ENCODE results near the gene EN1. TPM values are rescaled to one million over a fixed set of nuclear protein-coding genes. Genes with fewer than 3 reads are reported as not detected.

The EN1 gene
- total and polyA plus RNA-seq, 2 experiments from 2014 or later: 0.21 to 0.24 TPM

- H3K4me3 ChIP-seq: no peak overlapping the region
- H3K9me2 ChIP-seq (ENCODE audit: insufficient read depth): no peaks in the 10 kb centered on the region
- H3K36me3 ChIP-seq (ENCODE audit: insufficient read depth): no peaks in the 10 kb centered on the region
- ATAC-seq: no peak
- Mint-ChIP-seq H3K4me1 (peaks cover 28% of the 10 kb centered on the region), H3K27me3 (ENCODE audit: insufficient read depth, low read depth, poor library complexity) (peaks cover 30% of the 10 kb centered on the region), H3K4me3 (no peak overlapping the region), H3K9me3 (no peaks in the 10 kb centered on the region), H3K27ac (no peak overlapping the region), H3K36me3 (ENCODE audit: low read depth) (no peaks in the 10 kb centered on the region)
- H2AFZ ChIP-seq: no peak overlapping the region
- no peaks in the 10 kb centered on the region for H4K20me1 ChIP-seq (replicated peaks; ENCODE audit: insufficient read depth)
- 0 out of 2 replicates have a peak, but pooled peaks cover 5% of the 10 kb centered on the region for H3F3A ChIP-seq (replicated peaks; ENCODE audit: low read depth)
- H3K79me2 ChIP-seq (replicated peaks; ENCODE audit: insufficient read depth): no peaks in the 10 kb centered on the region
- H3K4me1 ChIP-seq (ENCODE audit: insufficient read depth): peaks cover 35% of the 10 kb centered on the region
- DNase-seq (ENCODE audit: low spot score): no peak
- 0 out of 2 replicates have a peak, but pooled peaks cover 9% of the 10 kb centered on the region for H3K27me3 ChIP-seq (ENCODE audit: insufficient read depth)
- H3K4me2 ChIP-seq: no peak overlapping the region
- no peak overlapping the region for H3K27ac ChIP-seq (ENCODE audit: low read depth)
- no peak for TF ChIP-seq ETS1 (IDR thresholded peaks at IDR 0.05)
- no peak for TF ChIP-seq POLR2AphosphoS5 (IDR thresholded peaks at IDR 0.05; ENCODE audit: low read depth)
- TF ChIP-seq ZNF114 (CRISPR knock-in tag; IDR thresholded peaks at IDR 0.05): no peak
- TF ChIP-seq ZNF331 (CRISPR knock-in tag; IDR thresholded peaks at IDR 0.05; ENCODE audit: low read depth): no peak
- TF ChIP-seq CREB1 (CRISPR knock-in tag; IDR thresholded peaks at IDR 0.05; ENCODE audit: low read depth): no peak
- TF ChIP-seq, protein P1, sequence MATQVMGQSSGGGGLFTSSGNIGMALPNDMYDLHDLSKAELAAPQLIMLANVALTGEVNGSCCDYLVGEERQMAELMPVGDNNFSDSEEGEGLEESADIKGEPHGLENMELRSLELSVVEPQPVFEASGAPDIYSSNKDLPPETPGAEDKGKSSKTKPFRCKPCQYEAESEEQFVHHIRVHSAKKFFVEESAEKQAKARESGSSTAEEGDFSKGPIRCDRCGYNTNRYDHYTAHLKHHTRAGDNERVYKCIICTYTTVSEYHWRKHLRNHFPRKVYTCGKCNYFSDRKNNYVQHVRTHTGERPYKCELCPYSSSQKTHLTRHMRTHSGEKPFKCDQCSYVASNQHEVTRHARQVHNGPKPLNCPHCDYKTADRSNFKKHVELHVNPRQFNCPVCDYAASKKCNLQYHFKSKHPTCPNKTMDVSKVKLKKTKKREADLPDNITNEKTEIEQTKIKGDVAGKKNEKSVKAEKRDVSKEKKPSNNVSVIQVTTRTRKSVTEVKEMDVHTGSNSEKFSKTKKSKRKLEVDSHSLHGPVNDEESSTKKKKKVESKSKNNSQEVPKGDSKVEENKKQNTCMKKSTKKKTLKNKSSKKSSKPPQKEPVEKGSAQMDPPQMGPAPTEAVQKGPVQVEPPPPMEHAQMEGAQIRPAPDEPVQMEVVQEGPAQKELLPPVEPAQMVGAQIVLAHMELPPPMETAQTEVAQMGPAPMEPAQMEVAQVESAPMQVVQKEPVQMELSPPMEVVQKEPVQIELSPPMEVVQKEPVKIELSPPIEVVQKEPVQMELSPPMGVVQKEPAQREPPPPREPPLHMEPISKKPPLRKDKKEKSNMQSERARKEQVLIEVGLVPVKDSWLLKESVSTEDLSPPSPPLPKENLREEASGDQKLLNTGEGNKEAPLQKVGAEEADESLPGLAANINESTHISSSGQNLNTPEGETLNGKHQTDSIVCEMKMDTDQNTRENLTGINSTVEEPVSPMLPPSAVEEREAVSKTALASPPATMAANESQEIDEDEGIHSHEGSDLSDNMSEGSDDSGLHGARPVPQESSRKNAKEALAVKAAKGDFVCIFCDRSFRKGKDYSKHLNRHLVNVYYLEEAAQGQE (IDR thresholded peaks at IDR 0.05; ENCODE audit: unreplicated experiment): no peak
- TF ChIP-seq, protein P2, sequence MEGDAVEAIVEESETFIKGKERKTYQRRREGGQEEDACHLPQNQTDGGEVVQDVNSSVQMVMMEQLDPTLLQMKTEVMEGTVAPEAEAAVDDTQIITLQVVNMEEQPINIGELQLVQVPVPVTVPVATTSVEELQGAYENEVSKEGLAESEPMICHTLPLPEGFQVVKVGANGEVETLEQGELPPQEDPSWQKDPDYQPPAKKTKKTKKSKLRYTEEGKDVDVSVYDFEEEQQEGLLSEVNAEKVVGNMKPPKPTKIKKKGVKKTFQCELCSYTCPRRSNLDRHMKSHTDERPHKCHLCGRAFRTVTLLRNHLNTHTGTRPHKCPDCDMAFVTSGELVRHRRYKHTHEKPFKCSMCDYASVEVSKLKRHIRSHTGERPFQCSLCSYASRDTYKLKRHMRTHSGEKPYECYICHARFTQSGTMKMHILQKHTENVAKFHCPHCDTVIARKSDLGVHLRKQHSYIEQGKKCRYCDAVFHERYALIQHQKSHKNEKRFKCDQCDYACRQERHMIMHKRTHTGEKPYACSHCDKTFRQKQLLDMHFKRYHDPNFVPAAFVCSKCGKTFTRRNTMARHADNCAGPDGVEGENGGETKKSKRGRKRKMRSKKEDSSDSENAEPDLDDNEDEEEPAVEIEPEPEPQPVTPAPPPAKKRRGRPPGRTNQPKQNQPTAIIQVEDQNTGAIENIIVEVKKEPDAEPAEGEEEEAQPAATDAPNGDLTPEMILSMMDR (conservative IDR thresholded peaks at IDR 0.05; ENCODE audit: low read depth in 2 of 2): peak in 1 of 2 experiments; percentile 41; a peak in 2 of 4 replicates
These were observed 32.1 kb downstream of the EN1 start for GRCh38 chr2:118815314-118815713.

DNA sequence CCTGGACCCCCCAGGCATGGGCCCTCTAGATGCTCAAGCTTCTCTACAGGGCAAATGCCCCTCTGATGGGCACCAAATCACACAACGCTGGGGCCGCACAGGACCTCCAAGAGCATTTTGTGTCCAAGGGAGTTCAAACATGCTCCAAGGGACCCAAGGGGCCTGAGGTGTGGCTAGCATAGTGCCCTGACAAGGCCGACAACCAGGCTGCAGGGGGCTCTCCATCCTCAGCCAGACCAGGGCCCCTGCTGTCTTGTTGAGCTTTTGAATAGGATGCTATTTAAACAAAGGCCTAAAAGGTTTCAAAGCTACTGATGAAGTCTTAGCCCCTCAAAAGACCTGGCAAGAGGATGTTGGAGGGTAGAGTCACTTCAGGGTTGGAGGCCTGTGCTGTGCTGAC lies 33.1 kb downstream of the EN1 start:
- H3K27ac Mint-ChIP-seq: no peak overlapping the region
- Histone ChIP-seq H3K4me3 (no peak overlapping the region), H3K27ac (ENCODE audit: low read depth) (no peak overlapping the region), H2AFZ (no peak overlapping the region), H3K9me2 (ENCODE audit: insufficient read depth) (no peaks in the 10 kb centered on the region), H3K4me2 (no peak overlapping the region), H3F3A (replicated peaks; ENCODE audit: low read depth) (0 out of 2 replicates have a peak, but pooled peaks cover 5% of the 10 kb centered on the region), H3K36me3 (ENCODE audit: insufficient read depth) (no peaks in the 10 kb centered on the region), H3K27me3 (ENCODE audit: insufficient read depth) (0 out of 2 replicates have a peak, but pooled peaks cover 9% of the 10 kb centered on the region), H3K4me1 (ENCODE audit: insufficient read depth) (peaks cover 36% of the 10 kb centered on the region), H4K20me1 (replicated peaks; ENCODE audit: insufficient read depth) (no peaks in the 10 kb centered on the region), H3K79me2 (replicated peaks; ENCODE audit: insufficient read depth) (no peaks in the 10 kb centered on the region)
- no peaks in the 10 kb centered on the region for H3K36me3 Mint-ChIP-seq (ENCODE audit: low read depth)
- H3K27me3 Mint-ChIP-seq (ENCODE audit: insufficient read depth, low read depth, poor library complexity): peaks cover 23% of the 10 kb centered on the region
- no peaks in the 10 kb centered on the region for H3K9me3 Mint-ChIP-seq
- TF ChIP-seq, protein P2 (conservative IDR thresholded peaks at IDR 0.05; ENCODE audit: low read depth in 2 of 2): peak in 1 of 2 experiments; percentile 42; a peak in 2 of 4 replicates
- TF ChIP-seq STAT1 (IDR thresholded peaks at IDR 0.05; ENCODE audit: unreplicated experiment): no peak
- no peak overlapping the region for H3K4me3 Mint-ChIP-seq
- no peak for DNase-seq (ENCODE audit: low spot score)
- H3K4me1 Mint-ChIP-seq: peaks cover 31% of the 10 kb centered on the region
- ATAC-seq: peak; percentile 63

All from GM23338 (cell line).